Chondrocyte (in vitro differentiated cells): Measurements from ENCODE around the gene NBPF4. TPM values are rescaled to one million over a fixed set of nuclear protein-coding genes. Genes with fewer than 3 reads are reported as not detected.

Experiments used
- DNase-seq: peaks from one replicate; pipeline ENCODE4 v3.0.0; 2021; ENCODE audit warnings: mixed read lengths, low spot score
- H3K27ac Mint-ChIP-seq: one replicate; pipeline ENCODE4 v1.8.0; 2021; ENCODE audit warnings: mild to moderate bottlenecking, moderate library complexity, mixed read lengths; ENCODE audit not compliant: unreplicated experiment
- H3K27me3 Mint-ChIP-seq: 2 replicates; pipeline ENCODE4 v1.8.0; 2021; ENCODE audit warnings: low read depth, mixed read lengths
- H3K36me3 Mint-ChIP-seq: 2 replicates; pipeline ENCODE4 v1.8.0; 2021; ENCODE audit warnings: low read depth, mixed read lengths
- H3K4me1 Mint-ChIP-seq: 2 replicates; pipeline ENCODE4 v1.8.0; 2021; ENCODE audit warnings: low read depth, mild to moderate bottlenecking, mixed read lengths
- H3K4me3 Mint-ChIP-seq: one replicate; pipeline ENCODE4 v1.8.0; 2021; ENCODE audit warnings: mild to moderate bottlenecking, moderate library complexity, mixed read lengths; ENCODE audit not compliant: unreplicated experiment
- H3K9me3 Mint-ChIP-seq: 2 replicates; pipeline ENCODE4 v1.8.0; 2021; ENCODE audit warnings: low read depth, mixed read lengths
- CTCF ChIP-seq: fragments of 200-600 bp; sonication (generic); IDR thresholded peaks from 2 replicates; pipeline ENCODE4 v1.5.0; 2021; ENCODE audit warnings: antibody characterized with exemption, mild to moderate bottlenecking, moderate library complexity
- total RNA-seq: library from RNA; stranded (reverse); gene quantifications from 3 replicates; pipeline ENCODE4 v1.2.1, GENCODE V29; 2021

NBPF4 gene
- total RNA-seq, 1 donor from 2014 or later = not detected

- H3K4me1 Mint-ChIP-seq = peaks cover 22% of the 10 kb centered on the region
- H3K4me3 Mint-ChIP-seq = no peak overlapping the region
- H3K36me3 Mint-ChIP-seq = peaks cover 44% of the 10 kb centered on the region
- H3K27ac Mint-ChIP-seq = no peak overlapping the region
- DNase-seq = no peak
- peaks cover 4% of the 10 kb centered on the region for H3K9me3 Mint-ChIP-seq
- H3K27me3 Mint-ChIP-seq = no peaks in the 10 kb centered on the region
- no peak for TF ChIP-seq CTCF
These were observed 64.9 kb downstream of the NBPF4 start for GRCh38 chr1:108179018-108179417.

Other genes with a start within 250 kb of the NBPF4 start
- 40.9 to 43.4 TPM (median 42.7 TPM) in 3 replicates for gene SLC25A24, start 43.7 kb downstream of the NBPF4 start, total RNA-seq
- not detected in 3 replicates for gene NBPF6, start 206.3 kb upstream of the NBPF4 start, total RNA-seq